HCT116 (cell line): ENCODE measurements around the gene TAF1B.

ENCODE experiments used
- CTCF ChIP-seq, 3 experiments: fragments of 200-600 bp in 1 of 3; sonication (generic) in 1 of 3; IDR thresholded peaks in 2 of 3; conservative IDR thresholded peaks in 1 of 3; 2 replicates each; pipeline ENCODE4 v1.5.1; 2012 to 2017; ENCODE audit warnings: low read depth in 2 of 3, low read length in 2 of 3, antibody characterized with exemption in 1 of 3, borderline replicate concordance in 1 of 3, control low read depth in 1 of 3, mild to moderate bottlenecking in 1 of 3, mixed read lengths in 1 of 3, mixed run types in 1 of 3, moderate library complexity in 1 of 3; ENCODE audit not compliant: insufficient read depth in 1 of 3
- EZH2 ChIP-seq: fragments of 200-600 bp; sonication (generic); IDR thresholded peaks from 2 replicates; pipeline ENCODE4 v1.6.1; 2017; ENCODE audit warnings: antibody characterized with exemption, mixed run types
- EZH2phosphoT487 ChIP-seq: fragments of 200-600 bp; IDR thresholded peaks from 2 replicates; pipeline ENCODE4 v1.6.1; 2018; ENCODE audit warnings: antibody characterized with exemption, borderline replicate concordance
- FOSL1 ChIP-seq: IDR thresholded peaks from 2 replicates; pipeline ENCODE4 v1.6.1; 2012; ENCODE audit warnings: low read depth
- JUND ChIP-seq: IDR thresholded peaks from 2 replicates; pipeline ENCODE4 v1.6.1; 2012
- POLR2A ChIP-seq: IDR thresholded peaks from 2 replicates; pipeline ENCODE4 v1.7.0; 2011; ENCODE audit warnings: borderline replicate concordance; ENCODE audit not compliant: insufficient read depth, insufficient read length; ENCODE audit errors: extremely low read depth
- POLR2AphosphoS5 ChIP-seq: IDR thresholded peaks from 2 replicates; pipeline ENCODE4 v1.6.1; 2011; ENCODE audit warnings: mild to moderate bottlenecking, low read depth, low read length, moderate library complexity
- RAD21 ChIP-seq: IDR thresholded peaks from 2 replicates; pipeline ENCODE4 v1.6.1; 2012; ENCODE audit warnings: low read depth, mild to moderate bottlenecking
- REST ChIP-seq: IDR thresholded peaks from 2 replicates; pipeline ENCODE4 v1.6.1; 2012; ENCODE audit warnings: low read depth
- SIN3A ChIP-seq: IDR thresholded peaks from 2 replicates; pipeline ENCODE4 v1.6.1; 2012; ENCODE audit warnings: low read depth
- ZFX ChIP-seq: fragments of 450-650 bp; IDR thresholded peaks from 2 replicates; pipeline ENCODE4 v1.6.1; 2017
- ZNF274 ChIP-seq: fragments of 200-500 bp; sonication (Bioruptor generic); IDR thresholded peaks from 2 replicates; pipeline ENCODE4 v1.6.1; 2014; ENCODE audit warnings: mild to moderate bottlenecking, low read depth, low read length, inconsistent platforms
- TF ChIP-seq, protein P1 (sequence below): IDR thresholded peaks from 2 replicates; pipeline ENCODE4 v1.6.1; 2012

GRCh38 chr2:9803023-9803805 lies 40.1 kb upstream of the TAF1B start:
- no peak for TF ChIP-seq REST
- TF ChIP-seq EZH2 = no peak
- TF ChIP-seq CTCF (IDR thresholded peaks at IDR 0.05 in 2 of 3, conservative IDR thresholded peaks at IDR 0.05 in 1 of 3; ENCODE audit: borderline replicate concordance in 1 of 3, insufficient read depth in 1 of 3, low read depth in 2 of 3, low read length in 2 of 3) = no peak
- TF ChIP-seq POLR2A = no peak
- TF ChIP-seq POLR2AphosphoS5 = no peak
- TF ChIP-seq RAD21 = no peak
- no peak for TF ChIP-seq JUND
- TF ChIP-seq FOSL1 = no peak
- no peak for TF ChIP-seq SIN3A
- TF ChIP-seq EZH2phosphoT487 = no peak
- TF ChIP-seq ZFX = no peak
- TF ChIP-seq ZNF274 = no peak
- TF ChIP-seq, protein P1, sequence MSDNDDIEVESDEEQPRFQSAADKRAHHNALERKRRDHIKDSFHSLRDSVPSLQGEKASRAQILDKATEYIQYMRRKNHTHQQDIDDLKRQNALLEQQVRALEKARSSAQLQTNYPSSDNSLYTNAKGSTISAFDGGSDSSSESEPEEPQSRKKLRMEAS = no peak
